ENCODE measurements around the gene CUX1.
"Not testable (repeated sequence)": the region's sequence is repeated elsewhere in the genome, so short reads cannot be mapped to it uniquely, and the experiment has no call there.

Gene CUX1

DNA sequence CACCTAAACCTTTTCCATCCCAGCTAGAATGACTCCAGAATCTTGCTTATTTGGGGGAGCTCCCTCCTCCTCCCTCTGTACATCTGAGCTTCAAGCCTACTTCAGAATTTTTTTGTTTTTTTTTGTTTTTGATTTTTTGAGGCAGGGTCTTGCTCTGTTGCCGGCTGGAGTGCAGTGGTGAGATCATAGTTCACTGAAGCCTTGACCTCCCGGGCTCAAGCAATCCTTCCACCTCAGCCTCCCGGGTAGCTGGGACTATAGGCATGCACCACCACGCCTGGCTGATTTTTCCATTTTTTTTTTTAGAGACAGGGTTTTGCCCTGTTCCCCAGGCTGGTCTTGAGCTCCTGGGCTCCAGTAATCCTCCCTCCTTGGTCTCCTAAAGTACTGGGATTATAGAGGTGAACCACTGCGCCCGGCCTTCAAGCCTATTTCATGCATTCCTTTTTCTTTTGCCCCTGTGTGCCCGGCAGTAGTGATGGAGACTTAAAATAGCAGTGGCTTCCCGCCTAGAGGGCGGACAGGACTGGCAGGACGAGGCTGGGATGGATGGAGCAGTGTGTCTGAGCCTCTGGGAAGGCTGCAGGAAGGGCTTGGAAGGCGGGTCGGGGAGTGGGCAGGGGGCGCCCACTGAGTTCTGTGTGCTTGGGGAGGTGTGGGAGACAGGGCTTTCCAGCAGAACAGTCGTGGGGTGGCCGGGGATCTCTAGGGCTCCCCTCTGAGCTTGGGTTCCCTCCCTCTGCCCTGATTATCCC is 8.8 kb downstream of the CUX1 start:
- no peak for DNase-seq

DNA sequence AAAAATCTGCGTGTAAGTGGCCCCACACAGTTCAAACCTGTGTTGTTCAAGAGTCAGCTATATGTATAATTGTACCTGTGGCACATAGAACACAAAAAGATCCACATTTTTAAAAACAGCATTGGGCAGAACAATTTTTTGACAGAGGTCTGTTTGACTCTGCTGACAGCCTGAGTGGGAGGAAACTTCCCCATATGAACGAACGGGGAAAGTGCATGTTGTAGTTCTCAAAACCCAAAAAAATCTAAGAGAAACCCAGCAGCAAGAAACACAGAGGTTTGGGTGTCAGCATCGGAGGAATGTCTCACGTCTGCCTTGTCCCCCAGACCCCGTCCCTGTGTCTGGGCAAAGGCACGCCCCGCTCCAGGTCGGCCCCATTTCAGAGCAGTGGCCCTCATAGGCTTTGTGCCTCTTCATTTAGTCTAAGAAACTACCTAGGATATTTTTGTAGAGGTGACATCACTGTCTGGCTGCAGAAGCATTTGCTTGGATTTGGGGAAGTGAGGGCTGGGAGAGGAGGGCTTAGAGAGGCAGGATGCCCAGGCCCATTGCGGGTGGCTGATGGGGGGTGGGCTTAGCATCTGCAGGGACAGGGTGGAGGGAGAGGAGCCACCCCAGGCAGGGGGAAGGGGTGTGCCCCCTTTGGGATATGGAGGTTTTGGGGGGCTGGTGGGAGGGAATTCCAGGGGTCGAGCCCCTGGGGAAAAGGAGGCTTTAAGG is 11.0 kb downstream of the CUX1 start:
- no peak for DNase-seq

DNA sequence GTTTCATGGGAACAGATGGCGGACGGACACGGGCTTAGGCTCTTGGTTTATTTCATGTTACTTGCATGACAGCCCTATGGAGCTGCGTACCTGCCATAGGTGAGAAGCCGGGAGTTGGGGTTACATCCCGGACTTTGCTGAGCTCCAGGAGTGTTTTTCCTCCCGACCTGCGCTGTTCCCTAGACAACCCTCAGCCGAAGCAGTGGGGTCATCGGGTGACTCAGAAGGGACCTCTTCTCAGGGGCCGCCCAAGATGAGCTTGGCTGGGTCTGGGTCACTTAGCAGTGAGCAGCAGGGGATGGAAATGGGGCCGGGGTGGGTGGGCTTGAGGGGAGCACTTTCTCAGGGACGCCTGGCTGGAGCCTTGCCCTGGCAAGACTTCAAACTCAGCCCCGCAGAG is 11.9 kb downstream of the CUX1 start:
- no peak for DNase-seq

DNA sequence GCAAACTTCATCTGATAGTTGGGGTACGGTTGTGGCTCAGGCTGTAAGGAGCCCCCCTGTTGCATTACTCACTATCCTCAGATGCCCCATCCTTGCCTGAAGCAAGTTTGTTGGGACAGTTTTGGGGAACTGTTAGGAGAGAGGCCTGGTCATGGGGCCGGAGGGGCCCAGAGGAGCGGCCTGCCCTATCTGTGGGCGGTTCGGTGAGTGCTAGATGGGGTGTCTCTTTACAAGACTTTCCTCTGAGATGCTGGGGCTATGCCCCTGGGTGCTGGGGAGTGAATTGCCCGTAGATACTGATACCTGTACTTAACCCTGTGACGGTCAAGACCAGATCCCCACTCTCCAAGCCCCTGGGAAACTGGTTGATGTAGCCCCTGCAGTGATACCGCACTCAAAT is 12.4 kb downstream of the CUX1 start:
- no peak for DNase-seq

DNA sequence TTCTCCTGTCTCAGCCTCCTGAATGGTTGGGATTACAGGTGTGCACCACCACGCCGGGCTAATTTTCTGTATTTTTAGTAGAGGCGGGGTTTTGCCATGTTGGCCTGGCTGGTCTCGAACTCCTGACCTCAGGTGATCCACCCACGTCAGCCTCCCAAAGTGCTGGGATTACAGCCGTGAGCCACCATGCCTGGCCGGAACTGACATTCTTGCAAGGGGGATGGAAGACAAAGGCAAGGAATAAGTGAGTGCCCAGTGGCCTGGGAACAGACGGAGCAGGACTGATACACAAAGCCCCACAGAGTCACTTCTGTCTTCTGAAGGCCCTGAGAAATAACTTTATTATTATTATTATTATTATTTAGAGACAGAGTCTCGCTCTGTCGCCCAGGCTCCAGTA is 14.0 kb downstream of the CUX1 start:
- not testable (repeated sequence) for DNase-seq

DNA sequence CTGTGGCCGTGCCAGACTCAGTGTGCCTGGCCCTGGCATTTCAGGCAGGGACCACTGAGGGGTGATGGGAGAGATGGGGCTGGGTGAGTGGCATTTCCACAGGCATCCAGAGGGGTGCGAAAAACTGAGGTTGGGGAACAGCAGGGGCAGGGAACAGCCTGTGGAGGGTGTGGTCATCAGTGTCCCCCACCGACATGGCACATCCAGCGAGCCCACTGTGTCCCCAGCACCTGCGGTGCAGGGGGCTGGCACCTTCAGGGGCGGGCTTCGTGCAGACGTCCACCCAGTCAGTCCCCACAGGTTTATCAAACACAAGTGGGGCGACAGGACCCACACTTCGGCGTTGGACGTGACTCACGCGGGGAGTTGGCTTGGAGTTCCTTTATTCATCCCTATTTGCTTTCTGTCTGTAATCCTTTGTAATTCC is 14.8 kb downstream of the CUX1 start:
- no peak for DNase-seq

DNA sequence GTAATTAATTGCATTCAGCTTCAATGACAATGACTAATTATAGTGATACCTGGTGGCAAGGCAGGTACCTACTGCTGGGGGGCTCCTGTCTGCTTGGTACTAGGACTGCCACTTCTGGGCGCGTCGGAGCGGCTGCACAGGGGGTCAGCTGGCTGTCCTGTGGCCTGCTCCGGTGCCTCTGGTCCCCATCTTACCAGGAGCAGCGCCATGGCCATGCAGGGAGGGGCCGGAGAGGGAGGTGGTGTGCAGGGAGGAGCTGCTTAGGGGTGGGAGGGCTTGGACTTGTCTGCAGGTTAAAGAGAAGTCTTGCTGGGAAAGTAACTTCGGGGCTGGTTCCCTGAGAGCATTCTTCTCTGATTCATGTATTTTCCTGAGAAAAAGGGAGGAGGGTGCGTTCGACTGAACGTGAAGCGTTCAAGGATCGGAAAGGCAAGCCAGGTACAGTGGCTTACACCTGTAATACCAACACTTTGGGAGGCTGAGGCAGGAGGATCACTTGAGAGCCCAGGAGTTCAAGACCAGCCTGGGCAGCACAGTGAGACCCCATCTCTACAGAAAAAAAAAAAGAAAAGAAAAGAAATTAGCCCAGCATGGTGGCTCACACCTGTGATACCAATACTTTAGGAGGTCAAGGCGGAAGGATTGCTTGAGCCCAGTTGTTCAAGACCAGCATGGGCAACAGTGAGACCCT is 15.4 kb downstream of the CUX1 start:
- DNase-seq = no peak

DNA sequence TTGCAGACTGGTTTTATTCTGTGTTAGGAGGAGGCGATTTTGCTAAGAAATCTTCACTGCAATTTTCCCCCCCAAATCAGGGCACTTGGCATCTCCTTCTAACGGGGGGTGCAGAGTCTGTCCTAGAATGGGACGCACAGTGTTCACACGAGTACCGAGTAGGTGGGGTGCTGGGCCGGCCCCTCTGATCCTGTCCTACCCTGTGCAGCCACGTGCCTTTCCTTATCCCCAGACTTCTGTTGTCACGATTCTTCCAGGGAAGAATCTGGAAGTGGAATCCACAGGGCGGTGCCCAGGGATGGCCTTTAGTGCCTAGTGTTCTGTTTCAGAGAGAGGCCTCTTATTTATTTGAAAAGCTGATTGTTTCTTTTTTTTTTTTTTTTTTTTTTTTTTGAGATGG is 16.4 kb downstream of the CUX1 start:
- no peak for DNase-seq

DNA sequence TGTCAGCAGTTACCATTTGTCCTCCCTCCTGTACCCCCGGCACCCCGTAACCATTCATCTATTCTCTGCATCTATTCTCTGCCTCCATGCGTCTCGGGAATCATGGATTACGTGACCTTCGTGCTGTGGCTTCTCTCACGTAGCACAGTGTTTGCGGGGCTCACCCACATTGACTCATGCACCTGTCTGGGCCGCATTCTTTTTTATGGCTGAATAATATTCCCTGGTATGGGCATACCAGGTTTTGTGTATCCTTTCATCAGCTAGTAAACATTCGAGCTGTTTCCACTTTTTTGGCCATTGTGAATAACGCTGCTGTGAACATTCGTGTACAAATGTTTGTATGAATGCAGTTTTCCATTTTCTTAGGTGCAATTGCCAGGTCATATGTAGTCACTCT is 17.7 kb downstream of the CUX1 start:
- DNase-seq = no peak

DNA sequence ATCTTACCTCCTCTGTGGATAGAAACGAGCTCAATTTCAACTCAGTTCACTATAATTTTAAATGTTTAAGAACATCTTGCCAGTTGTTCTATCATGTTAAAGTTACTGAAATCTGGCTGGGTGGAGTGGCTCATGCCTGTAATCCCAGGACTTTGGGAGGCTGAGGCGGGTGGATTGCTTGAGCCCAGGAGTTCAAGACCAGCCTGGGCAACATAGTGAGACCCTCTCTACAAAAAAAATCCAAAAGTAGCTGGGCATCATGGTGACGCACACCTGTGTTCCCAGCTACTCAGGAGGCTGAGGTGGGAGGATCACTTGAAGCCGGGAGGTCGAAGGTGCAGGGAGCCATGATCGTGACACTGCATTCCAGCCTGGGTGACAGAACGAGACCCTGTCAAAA is 20.0 kb downstream of the CUX1 start:
- not testable (repeated sequence) for DNase-seq

DNA sequence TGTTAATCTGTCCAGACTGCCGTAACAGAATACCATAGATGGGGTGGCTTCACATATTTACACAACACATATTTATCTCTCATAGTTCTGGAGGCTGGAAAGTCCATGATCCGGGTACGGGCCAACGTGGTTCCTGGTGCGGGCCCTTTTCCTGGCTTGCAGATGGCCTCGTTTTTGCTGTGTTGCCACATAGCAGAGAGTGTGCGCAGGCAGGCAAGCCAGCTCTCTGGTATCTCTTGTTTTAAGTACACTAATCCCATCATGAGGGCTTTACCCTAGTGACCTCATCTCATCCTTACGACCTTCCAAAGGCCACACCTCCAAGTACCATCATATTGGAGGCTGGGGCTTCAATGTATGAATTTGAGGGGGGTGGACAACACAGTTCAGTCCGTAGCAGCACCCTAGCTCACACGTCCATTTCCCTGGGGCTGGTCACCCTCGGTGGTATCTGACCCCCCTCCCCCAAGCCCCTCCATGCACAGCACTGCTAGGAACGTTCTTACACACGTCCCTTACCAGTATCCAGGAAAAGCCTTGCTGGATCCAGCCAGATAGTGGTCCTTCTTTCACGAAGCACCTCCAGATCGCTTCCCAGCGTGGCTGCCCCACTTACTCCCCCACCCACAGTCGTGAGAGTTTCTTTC is 21.5 kb downstream of the CUX1 start:
- DNase-seq = no peak

DNA sequence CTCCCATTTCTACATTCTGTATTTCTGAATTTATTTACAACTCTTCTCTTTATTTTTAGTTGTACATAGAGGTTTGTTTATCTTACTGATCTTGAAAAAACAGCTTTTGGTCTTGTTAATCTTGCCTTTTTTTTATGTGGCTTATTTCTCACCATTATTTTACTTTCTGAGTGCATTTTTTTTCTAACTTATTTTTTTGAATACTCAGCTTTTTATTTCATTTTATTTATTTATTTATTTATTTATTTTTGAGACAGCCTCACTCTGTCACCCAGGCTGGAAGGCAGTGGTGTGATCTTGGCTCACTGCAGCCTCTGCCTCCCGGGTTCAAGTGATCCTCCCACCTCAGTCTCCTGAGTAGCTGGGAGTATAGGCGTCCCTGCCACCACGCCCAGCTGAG is 23.9 kb downstream of the CUX1 start:
- DNase-seq = no peak

DNA sequence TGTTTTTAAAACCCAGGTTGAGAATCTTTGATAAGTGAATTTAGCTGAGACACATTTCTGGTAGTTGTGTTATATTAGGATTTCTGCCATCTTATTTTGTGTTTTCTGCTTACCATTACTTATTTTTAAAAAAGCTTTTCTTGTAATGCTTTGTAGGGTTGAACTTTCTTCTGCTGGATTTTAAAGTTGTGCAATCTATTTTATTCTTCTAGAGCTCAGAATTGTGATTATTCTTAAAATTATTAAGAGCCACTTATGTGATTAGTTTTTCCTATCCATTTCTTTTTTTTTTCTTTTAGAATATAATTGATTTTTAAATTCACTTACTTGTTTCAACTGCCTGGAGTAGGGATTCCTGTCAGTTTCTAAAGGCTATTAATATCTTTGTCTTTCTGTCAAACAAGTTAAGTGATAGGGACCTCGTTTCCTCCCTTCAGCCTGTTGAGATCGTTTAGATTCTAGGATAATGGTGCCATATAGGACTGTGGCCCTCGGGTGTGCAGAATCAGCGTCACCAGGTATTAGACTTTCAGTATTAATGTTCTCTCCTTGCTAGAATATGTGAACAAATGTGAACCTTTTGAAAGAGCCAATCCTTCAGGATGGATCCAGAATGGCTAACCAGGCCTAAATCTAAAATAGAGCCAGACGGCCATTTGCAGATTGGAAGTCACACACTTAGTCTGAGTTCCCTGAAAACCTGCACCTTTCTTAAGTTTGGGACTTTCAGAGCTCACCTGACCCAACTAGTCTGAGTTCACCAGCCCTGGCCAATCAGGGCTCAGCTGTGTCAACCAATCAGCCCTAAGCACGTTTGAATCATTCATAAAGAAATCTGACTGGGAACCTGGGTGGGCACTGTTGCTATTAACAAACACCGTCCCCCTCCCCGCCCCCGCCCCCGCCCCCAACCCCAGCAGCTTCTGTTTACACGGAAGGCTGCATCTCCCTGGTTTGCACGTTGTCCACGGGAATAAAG is 26.2 kb downstream of the CUX1 start:
- DNase-seq = no peak

DNA sequence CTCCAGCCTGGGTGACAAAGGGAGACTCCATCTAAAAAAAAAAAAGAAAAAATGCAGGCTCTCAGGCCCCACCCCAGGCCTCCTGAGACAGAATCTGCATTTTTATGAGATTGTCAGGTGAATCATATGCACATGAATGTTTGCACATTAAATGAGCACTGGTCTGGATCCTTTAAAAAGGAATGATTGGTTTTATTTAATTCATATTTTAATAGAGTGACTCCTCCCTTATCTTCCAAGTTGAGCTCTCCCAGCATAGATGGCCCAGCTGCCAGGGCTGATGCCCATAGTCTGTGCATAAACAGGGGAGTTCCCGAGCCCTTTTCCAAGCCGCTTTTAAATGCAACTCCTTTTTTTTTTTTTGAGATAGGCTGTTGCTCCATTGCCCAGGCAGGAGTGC is 28.5 kb downstream of the CUX1 start:
- DNase-seq = no peak

DNA sequence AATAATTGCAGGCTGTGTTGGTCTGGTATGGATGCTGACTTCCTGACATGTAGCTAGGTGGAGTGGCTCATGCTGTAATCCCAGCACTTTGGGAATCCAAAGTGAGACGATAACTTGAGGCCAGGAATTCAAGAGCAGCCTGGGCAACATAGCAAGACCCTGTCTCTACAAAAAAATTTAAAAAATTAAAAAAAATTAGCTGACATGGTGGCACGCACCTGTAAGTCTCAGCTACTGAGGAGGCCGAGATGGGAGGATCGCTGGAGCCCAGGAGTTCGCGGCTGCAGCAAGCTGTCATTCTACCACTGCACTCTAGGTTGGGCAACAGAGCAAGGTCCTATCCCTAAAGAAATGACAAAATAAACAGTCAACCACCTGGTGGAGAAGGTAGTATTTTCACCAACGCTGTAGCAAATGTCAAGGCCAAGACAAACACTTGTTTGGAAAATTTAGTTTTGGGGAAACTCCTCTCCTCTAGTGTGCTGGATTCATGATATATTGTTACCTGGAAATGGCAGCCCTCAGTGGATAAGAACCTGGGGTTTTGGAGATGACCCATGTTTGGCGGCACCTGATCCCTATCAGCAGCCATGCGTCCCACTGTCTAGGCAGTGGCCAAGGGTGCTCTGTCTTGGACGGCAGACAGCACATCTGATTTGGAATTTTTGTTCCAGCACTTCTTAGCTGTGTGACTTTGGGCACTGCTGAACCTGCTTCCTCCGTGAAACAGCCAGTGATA is 29.5 kb downstream of the CUX1 start:
- DNase-seq = no peak

DNA sequence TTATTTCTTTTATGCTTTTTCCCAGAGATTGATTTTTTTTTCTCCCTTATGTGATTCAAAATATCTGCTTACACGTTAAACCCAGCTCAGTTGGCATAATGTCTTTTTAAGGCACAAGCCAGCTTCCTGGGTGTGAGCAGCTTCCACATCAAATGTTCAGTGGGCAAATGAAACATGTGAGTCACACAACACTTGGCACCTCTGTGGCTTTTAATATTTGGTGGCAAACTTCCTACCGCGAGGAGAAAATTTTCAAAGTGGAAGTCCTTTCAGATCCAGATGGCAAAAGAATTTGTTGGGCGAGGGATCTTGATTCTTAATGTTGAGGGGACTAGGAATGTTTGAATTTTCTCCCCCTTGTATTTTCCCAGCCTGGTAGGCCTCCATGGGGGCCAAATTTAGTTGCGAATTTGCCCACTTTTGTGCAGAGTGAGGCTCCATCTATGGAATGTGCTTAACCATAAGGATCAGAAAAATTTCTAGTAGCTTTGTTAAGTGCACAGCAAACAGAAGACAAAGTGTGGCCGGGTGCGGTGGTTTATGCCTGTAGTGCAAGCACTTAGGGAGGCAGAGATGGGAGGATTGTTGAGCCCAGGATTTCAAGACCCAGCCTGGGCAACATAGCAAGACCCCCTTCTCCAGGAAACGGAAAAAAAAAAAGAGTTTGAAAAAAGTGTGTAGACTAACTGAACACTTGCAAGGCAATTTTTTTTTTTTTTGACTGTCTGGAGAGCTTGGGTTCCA is 31.0 kb downstream of the CUX1 start:
- no peak for DNase-seq

DNA sequence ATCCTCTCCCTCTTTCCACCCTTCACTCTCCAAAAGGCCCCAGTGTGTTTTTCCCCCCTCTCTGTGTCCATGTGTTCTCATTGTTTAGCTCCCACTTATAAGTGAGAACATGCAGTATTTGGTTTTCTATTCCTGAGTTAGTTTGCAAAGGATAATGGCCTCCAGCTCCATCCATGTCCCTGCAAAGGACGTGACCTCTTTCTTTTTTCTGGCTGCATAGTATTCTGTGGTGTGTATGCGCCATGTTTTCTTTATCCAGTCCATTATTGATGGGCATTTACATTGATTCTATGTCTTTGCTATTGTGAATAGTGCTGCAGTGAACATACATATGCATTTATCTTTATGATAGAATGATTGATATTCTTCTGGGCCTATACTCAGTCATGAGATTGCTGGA is 31.9 kb downstream of the CUX1 start:
- DNase-seq = not testable (repeated sequence)

DNA sequence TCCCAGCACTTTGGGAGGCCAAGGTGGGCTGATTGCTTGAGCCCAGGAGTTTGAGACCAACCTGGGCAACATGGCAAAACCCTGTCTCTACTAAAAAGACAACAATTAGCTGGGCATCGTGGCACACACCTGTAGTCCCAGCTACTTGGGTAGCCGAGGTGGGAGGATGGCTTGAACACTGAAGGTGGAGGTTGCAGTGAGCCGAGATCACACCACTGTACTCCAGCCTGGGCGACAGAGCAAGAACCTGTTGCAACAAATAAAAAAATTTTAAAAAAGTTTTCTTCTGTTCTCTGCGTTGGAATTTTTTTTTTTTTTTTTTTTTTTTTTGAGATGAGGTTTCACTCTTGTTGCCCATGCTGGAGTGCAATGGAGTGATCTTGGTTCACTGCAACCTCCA is 34.9 kb downstream of the CUX1 start:
- not testable (repeated sequence) for DNase-seq

DNA sequence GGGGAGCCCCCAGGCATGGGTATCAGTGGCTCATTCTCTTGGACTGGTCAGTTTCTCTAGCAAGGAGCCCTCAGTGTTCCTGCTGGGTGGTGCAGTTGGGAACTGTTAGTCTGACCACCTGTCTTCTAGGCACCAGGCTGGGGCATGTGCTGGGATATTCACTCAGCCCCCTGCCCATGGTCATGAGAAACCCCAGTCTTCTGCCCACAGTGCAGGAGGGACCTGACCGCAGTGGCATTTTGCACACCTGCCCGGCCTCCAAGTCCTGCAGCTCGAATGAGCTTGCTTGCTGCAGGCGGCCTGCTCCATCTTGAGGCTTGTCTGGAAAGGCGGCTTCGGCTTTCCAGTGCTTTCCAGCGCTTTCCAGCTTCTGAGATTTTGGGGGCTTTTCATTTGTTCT is 36.3 kb downstream of the CUX1 start:
- no peak for DNase-seq

DNA sequence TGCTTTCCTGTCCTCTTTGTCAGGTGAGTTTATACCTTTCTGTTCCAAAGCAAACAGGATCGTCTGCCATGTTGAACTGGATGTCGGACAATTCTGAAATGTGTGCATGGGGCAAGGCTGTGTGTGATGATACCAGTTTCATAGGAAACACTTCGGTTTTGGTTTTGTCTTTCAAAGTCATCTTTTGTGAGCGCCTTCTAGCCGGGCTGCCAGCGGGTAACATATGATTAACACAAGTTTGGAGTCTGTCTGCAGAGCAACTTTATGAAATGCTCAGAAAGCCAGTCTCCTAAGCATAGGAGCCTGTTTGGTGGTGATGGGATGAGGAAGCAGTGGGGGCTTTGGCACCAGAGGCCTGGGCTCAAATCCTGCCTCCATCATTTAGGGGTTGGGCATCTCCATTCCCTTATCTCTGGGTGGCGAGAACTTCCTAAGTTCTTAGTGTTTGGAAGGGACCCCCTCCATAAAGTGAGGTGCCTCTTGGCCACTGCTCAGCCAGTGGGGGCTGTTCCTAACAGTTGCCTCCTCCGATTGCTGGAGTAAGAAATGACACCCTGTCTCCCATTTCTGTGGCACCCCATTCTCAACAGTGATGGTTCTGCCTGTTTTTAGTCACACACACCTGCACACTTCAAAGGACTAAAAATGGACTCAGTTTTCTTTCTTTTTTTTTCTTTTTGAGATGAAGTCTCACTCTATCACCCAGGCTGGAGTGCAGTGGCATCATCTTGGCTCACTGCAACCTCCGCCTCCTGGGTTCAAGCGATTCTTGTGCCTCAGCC is 36.8 kb downstream of the CUX1 start:
- DNase-seq = no peak

All from activated CD8-positive, alpha-beta memory T cell treated with anti-CD3 and anti-CD28 coated beads for 24 hours (primary cell).